Measurements from ENCODE around the gene NINL. TPM values are rescaled to one million over a fixed set of nuclear protein-coding genes. Genes with fewer than 3 reads are reported as not detected.

NINL gene
- total RNA-seq, 1 donor from 2014 or later, result 95.5 TPM

- Mint-ChIP-seq H3K27ac (ENCODE audit: unreplicated experiment) (no peak overlapping the region), H3K9me3 (ENCODE audit: unreplicated experiment) (no peaks in the 10 kb centered on the region), H3K4me1 (ENCODE audit: unreplicated experiment) (peaks cover 34% of the 10 kb centered on the region), H3K36me3 (ENCODE audit: low read depth, unreplicated experiment) (peaks cover 45% of the 10 kb centered on the region), H3K4me3 (ENCODE audit: unreplicated experiment) (no peak overlapping the region), H3K27me3 (ENCODE audit: unreplicated experiment) (peaks cover 12% of the 10 kb centered on the region)
- TF ChIP-seq CTCF (IDR thresholded peaks at IDR 0.05; ENCODE audit: unreplicated experiment), result no peak
- DNase-seq (ENCODE audit: low spot score), result no peak
These were observed 57.4 kb downstream of the NINL start for GRCh38 chr20:25527949-25528348.

DNA sequence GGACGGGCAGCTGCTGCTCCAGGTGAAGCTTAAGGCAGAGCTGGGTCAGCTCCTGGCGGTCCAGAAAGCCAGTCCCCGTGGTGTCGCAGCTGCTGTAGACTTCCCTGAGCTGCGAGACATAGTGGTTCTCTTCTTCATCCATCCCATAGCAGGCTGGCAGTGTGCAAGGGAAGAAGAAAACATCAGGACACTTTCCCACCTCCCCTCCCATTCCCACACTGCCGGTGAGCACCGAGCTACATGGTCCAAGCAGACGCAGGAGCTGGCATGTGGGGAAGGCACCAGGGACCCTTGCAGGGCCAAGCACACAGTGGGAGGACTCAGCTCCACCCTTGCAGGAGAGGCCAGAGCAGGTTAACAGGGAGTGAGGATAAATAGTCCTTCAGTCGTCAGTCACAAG, 58.9 kb downstream of the NINL start:
- Mint-ChIP-seq H3K36me3 (ENCODE audit: low read depth, unreplicated experiment) (peaks cover 55% of the 10 kb centered on the region), H3K4me1 (ENCODE audit: unreplicated experiment) (peaks cover 19% of the 10 kb centered on the region), H3K9me3 (ENCODE audit: unreplicated experiment) (no peaks in the 10 kb centered on the region), H3K4me3 (ENCODE audit: unreplicated experiment) (peak overlapping the region; percentile 0), H3K27ac (ENCODE audit: unreplicated experiment) (no peak overlapping the region), H3K27me3 (ENCODE audit: unreplicated experiment) (peaks cover 10% of the 10 kb centered on the region)
- TF ChIP-seq CTCF (IDR thresholded peaks at IDR 0.05; ENCODE audit: unreplicated experiment), result no peak
- DNase-seq (ENCODE audit: low spot score), result no peak

DNA sequence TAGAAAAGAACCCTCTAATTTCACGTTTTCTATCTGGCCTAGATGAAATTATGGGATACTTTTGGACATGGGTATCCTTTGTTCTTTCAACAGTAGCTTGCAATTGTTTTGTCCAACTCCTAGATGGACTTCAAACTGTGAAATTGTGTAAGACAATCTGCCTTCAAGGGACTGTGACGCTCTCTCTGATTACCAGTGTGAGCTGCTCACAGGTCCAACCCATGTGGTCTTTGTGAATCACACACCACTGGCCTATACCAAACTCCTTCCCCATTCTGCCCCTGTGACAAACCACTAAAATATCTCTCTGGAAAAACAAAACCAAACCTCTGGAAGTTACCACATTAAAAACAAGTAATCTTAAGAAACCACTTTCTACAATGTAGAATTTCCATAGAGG, 59.5 kb downstream of the NINL start:
- Mint-ChIP-seq H3K27ac (ENCODE audit: unreplicated experiment) (no peak overlapping the region), H3K9me3 (ENCODE audit: unreplicated experiment) (no peaks in the 10 kb centered on the region), H3K4me3 (ENCODE audit: unreplicated experiment) (peak overlapping the region; percentile 0), H3K4me1 (ENCODE audit: unreplicated experiment) (peaks cover 15% of the 10 kb centered on the region), H3K36me3 (ENCODE audit: low read depth, unreplicated experiment) (peaks cover 56% of the 10 kb centered on the region), H3K27me3 (ENCODE audit: unreplicated experiment) (peaks cover 7% of the 10 kb centered on the region)
- no peak for DNase-seq (ENCODE audit: low spot score)
- TF ChIP-seq CTCF (IDR thresholded peaks at IDR 0.05; ENCODE audit: unreplicated experiment), result no peak

DNA sequence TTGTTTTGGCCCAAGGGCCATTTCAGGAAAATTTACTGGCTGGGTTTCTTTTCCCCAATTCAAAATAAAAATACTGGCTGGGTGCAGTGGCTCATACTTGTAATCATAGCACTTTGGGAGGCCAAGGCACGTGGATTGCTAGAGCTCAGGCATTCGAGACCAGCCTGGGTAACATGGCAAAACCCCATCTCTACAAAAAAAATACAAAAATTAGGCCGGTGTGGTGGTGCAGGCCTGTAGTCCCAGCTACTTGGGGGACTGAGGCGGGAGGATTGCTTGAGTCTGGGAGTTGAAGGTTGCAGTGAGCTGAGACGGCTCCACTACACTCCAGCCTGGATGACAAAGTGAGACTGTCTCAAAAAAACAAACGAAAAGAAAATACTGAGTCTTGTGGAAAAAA, 60.0 kb downstream of the NINL start:
- Mint-ChIP-seq H3K9me3 (ENCODE audit: unreplicated experiment) (no peaks in the 10 kb centered on the region), H3K36me3 (ENCODE audit: low read depth, unreplicated experiment) (peaks cover 54% of the 10 kb centered on the region), H3K4me3 (ENCODE audit: unreplicated experiment) (no peak overlapping the region), H3K27me3 (ENCODE audit: unreplicated experiment) (peaks cover 3% of the 10 kb centered on the region), H3K4me1 (ENCODE audit: unreplicated experiment) (peaks cover 11% of the 10 kb centered on the region), H3K27ac (ENCODE audit: unreplicated experiment) (no peak overlapping the region)
- no peak for TF ChIP-seq CTCF (IDR thresholded peaks at IDR 0.05; ENCODE audit: unreplicated experiment)
- DNase-seq (ENCODE audit: low spot score), result no peak

- peaks cover 2% of the 10 kb centered on the region for H3K27me3 Mint-ChIP-seq (ENCODE audit: unreplicated experiment)
- no peak overlapping the region for H3K4me3 Mint-ChIP-seq (ENCODE audit: unreplicated experiment)
- peaks cover 6% of the 10 kb centered on the region for H3K9me3 Mint-ChIP-seq (ENCODE audit: unreplicated experiment)
- no peak overlapping the region for H3K27ac Mint-ChIP-seq (ENCODE audit: unreplicated experiment)
- TF ChIP-seq CTCF (IDR thresholded peaks at IDR 0.05; ENCODE audit: unreplicated experiment), result no peak
- no peak for DNase-seq (ENCODE audit: low spot score)
- peaks cover 77% of the 10 kb centered on the region for H3K36me3 Mint-ChIP-seq (ENCODE audit: low read depth, unreplicated experiment)
- H3K4me1 Mint-ChIP-seq (ENCODE audit: unreplicated experiment), result peaks cover 4% of the 10 kb centered on the region
These were observed 63.9 kb downstream of the NINL start for GRCh38 chr20:25521382-25521781.

Data from endothelial cell (in vitro differentiated cells).